T-cell (primary cell): ENCODE measurements around the gene GPR62. TPM values are rescaled to one million over a fixed set of nuclear protein-coding genes. Genes with fewer than 3 reads are reported as not detected.

Source experiments
- ATAC-seq, 4 experiments: fragments of 200-7000 bp in 3 of 4; fragments of 150-1000 bp in 1 of 4; cut with Tn5 transposase; replicated peaks in 1 of 4; 1 replicate in 3 of 4; 2 replicates in 1 of 4; pipeline ENCODE4 v1.10.0; 2021; ENCODE audit warnings: moderate library complexity in 3 of 4, mild to moderate bottlenecking in 2 of 4, moderate number of reproducible peaks in 1 of 4
- CTCF ChIA-PET, 2 donors: fragments of 300-600 bp; sonication (Branson Sonifier 250); formaldehyde crosslinking; loops; one replicate each; lab custom pipeline; 2022; ENCODE audit warnings: antibody characterized with exemption in 2 of 2; lab: Charles Lee
- POLR2A ChIA-PET, 2 donors: fragments of 300-600 bp; sonication (Branson Sonifier 250); formaldehyde crosslinking; loops; one replicate each; lab custom pipeline; 2022; ENCODE audit warnings: antibody characterized with exemption in 2 of 2; lab: Charles Lee
- DNase-seq, 35 experiments: peaks; one replicate each; pipeline versions ENCODE4 v3.0.0 to v3.0.0-alpha.2; 2013 to 2023
- H3K27ac ChIP-seq: one replicate; pipeline ENCODE4 v1.5.1; 2013; ENCODE audit warnings: low read length
- H3K27me3 ChIP-seq, 2 experiments: replicated peaks in 1 of 2; 1 replicate in 1 of 2; 2 replicates in 1 of 2; pipeline versions ENCODE4 v1.6.1 to v1.7.0; 2013; ENCODE audit warnings: low read length in 1 of 2, mixed read lengths in 1 of 2; ENCODE audit not compliant: control insufficient read depth in 2 of 2, insufficient read depth in 2 of 2; ENCODE audit errors: extremely low read depth in 1 of 2
- H3K36me3 ChIP-seq, 2 donors: 1 replicate in 1 of 2; 2 replicates in 1 of 2; pipeline versions ENCODE4 v1.6.1 to v1.7.0; 2013; ENCODE audit warnings: low read length in 1 of 2; ENCODE audit not compliant: control insufficient read depth in 2 of 2, insufficient read depth in 1 of 2; ENCODE audit errors: extremely low read depth in 1 of 2
- H3K4me1 ChIP-seq, 2 experiments: 1 replicate in 1 of 2; 2 replicates in 1 of 2; pipeline versions ENCODE4 v1.6.1 to v1.7.0; 2013; ENCODE audit warnings: low read length in 2 of 2, mixed read lengths in 1 of 2; ENCODE audit not compliant: insufficient read depth in 2 of 2, control insufficient read depth in 1 of 2; ENCODE audit errors: extremely low read depth in 1 of 2
- H3K4me3 ChIP-seq, 2 donors: 1 replicate in 1 of 2; 2 replicates in 1 of 2; pipeline versions ENCODE4 v1.5.1 to v1.7.0; 2013; ENCODE audit warnings: mild to moderate bottlenecking in 2 of 2, low read length in 1 of 2, moderate library complexity in 1 of 2; ENCODE audit not compliant: control insufficient read depth in 1 of 2; ENCODE audit errors: extremely low read depth in 1 of 2
- H3K9me3 ChIP-seq: 2 replicates; pipeline ENCODE4 v1.7.0; 2013
- H3K27ac Mint-ChIP-seq, 2 donors: one replicate each; pipeline ENCODE4 v1.8.0; 2020 to 2021; ENCODE audit warnings: mild to moderate bottlenecking in 2 of 2, mixed read lengths in 2 of 2
- H3K27me3 Mint-ChIP-seq, 2 donors: one replicate each; pipeline ENCODE4 v1.8.0; 2021 to 2022; ENCODE audit warnings: mixed read lengths in 2 of 2
- H3K36me3 Mint-ChIP-seq: one replicate; pipeline ENCODE4 v1.8.0; 2021; ENCODE audit warnings: mixed read lengths
- H3K4me1 Mint-ChIP-seq, 3 donors: one replicate each; pipeline ENCODE4 v1.8.0; 2020 to 2022; ENCODE audit warnings: mixed read lengths in 3 of 3, mild to moderate bottlenecking in 1 of 3
- H3K4me3 Mint-ChIP-seq, 3 donors: one replicate each; pipeline ENCODE4 v1.8.0; 2020 to 2022; ENCODE audit warnings: mild to moderate bottlenecking in 3 of 3, mixed read lengths in 3 of 3, moderate library complexity in 3 of 3
- H3K9me3 Mint-ChIP-seq, 3 donors: one replicate each; pipeline ENCODE4 v1.8.0; 2020 to 2022; ENCODE audit warnings: mixed read lengths in 3 of 3
- WGBS: methylation state at CpG from one replicate; pipeline ENCODE4 v1.1.5; 2013; ENCODE audit warnings: missing lambda C conversion rate; ENCODE audit not compliant: insufficient coverage; 5-methylcytosine and 5-hydroxymethylcytosine counted together
- total RNA-seq, 35 experiments: library from RNA in 6 of 35; stranded (reverse) in 6 of 35; fragments of 120-200 nt in 1 of 35; gene quantifications; one replicate each; pipeline versions ENCODE4 v1.2.1 to v1.2.4 and lab custom pipeline; 2013 to 2026

Gene GPR62
- total RNA-seq, 5 donors from 2014 or later (not counting 1 experiment from before 2014, with no cell fraction given): not detected

- Histone ChIP-seq H3K4me3 (no peak overlapping the region), H3K9me3 (no peaks in the 10 kb centered on the region), H3K4me1 (peaks cover 11 to 33% of the 10 kb centered on the region in 2 experiments), H3K36me3 (peaks cover 0 to 14% of the 10 kb centered on the region in 2 donors), H3K27me3 (peaks cover 0 to 12% of the 10 kb centered on the region in 2 experiments), H3K27ac (no peak overlapping the region)
- POLR2A ChIA-PET: no interaction called here
- no peak for DNase-seq
- peaks cover 14% of the 10 kb centered on the region for H3K36me3 Mint-ChIP-seq
- H3K27me3 Mint-ChIP-seq: no peaks in the 10 kb centered on the region
- no peak for ATAC-seq
- CTCF ChIA-PET: interaction anchor here in 1 of 2 donors (1.2 kb wide), 1 partner anchor 123 kb away, joined by 3 read pairs; no protein-coding TSS in a partner anchor
- 93% methylated on average over 6 of the region's 7 CpGs for WGBS
- peaks cover 26 to 32% (median 27%) of the 10 kb centered on the region in 3 donors for H3K4me1 Mint-ChIP-seq
- no peak overlapping the region for H3K27ac Mint-ChIP-seq
- H3K9me3 Mint-ChIP-seq: no peaks in the 10 kb centered on the region
- no peak overlapping the region for H3K4me3 Mint-ChIP-seq
These were observed 43.6 kb downstream of the GPR62 start for GRCh38 chr3:51998774-51999173.

GRCh38 chr3:51999846-52000245, 44.7 kb downstream of the GPR62 start:
- CTCF ChIA-PET: interaction anchor here in 1 of 2 donors (0.7 to 1.2 kb wide), 2 partner anchors 122 to 336 kb away, joined by 3 read pairs; no protein-coding TSS in a partner anchor
- no peak overlapping the region for H3K27ac ChIP-seq
- H3K4me1 ChIP-seq: peaks cover 5 to 23% of the 10 kb centered on the region in 2 experiments
- Mint-ChIP-seq H3K36me3 (peaks cover 4% of the 10 kb centered on the region), H3K27me3 (no peaks in the 10 kb centered on the region), H3K9me3 (no peaks in the 10 kb centered on the region), H3K27ac (no peak overlapping the region), H3K4me1 (peaks cover 15 to 24% (median 17%) of the 10 kb centered on the region in 3 donors), H3K4me3 (no peak overlapping the region)
- peaks cover 0 to 4% of the 10 kb centered on the region in 2 donors for H3K36me3 ChIP-seq
- ATAC-seq (no peak), DNase-seq (no peak)
- no peaks in the 10 kb centered on the region for H3K9me3 ChIP-seq
- H3K4me3 ChIP-seq: no peak overlapping the region
- 100% methylated on average over 1 of the region's 2 CpGs for WGBS
- H3K27me3 ChIP-seq: peaks cover 0 to 12% of the 10 kb centered on the region in 2 experiments
- POLR2A ChIA-PET: no interaction called here

GRCh38 chr3:52001443-52001974, 46.3 kb downstream of the GPR62 start:
- H3K9me3 ChIP-seq: no peaks in the 10 kb centered on the region
- 3% methylated on average over 15 of the region's 18 CpGs for WGBS
- ATAC-seq (peak; percentile 92 to 99 (median 96)), DNase-seq (peak; percentile 69 to 93 (median 83))
- Mint-ChIP-seq H3K9me3 (no peaks in the 10 kb centered on the region), H3K27ac (no peak overlapping the region), H3K36me3 (no peaks in the 10 kb centered on the region), H3K4me3 (no peak overlapping the region), H3K27me3 (no peaks in the 10 kb centered on the region), H3K4me1 (peaks cover 17 to 24% (median 19%) of the 10 kb centered on the region in 3 donors)
- peaks cover 0 to 16% of the 10 kb centered on the region in 2 experiments for H3K27me3 ChIP-seq
- no peak overlapping the region for H3K27ac ChIP-seq
- CTCF ChIA-PET: interaction anchor here (0.6 to 2.3 kb wide), 10 partner anchors 52 to 143 kb away, joined by 3 to 10 read pairs (median 4); partner anchors contain the start of gene RRP9 (in 1 of the 2)
- POLR2A ChIA-PET: no interaction called here
- no peak overlapping the region for H3K4me3 ChIP-seq
- peaks cover 2 to 26% of the 10 kb centered on the region in 2 experiments for H3K4me1 ChIP-seq
- H3K36me3 ChIP-seq: no peaks in the 10 kb centered on the region

GRCh38 chr3:52002748-52003147, 47.6 kb downstream of the GPR62 start:
- 80% methylated on average over 4 of the region's 6 CpGs for WGBS
- CTCF ChIA-PET: interaction anchor here (0.6 to 2.3 kb wide), 4 partner anchors 61 to 690 kb away, joined by 3 to 10 read pairs (median 4); partner anchors contain the start of gene RRP9 (in 1 of the 2)
- ATAC-seq (no peak), DNase-seq (no peak)
- Mint-ChIP-seq H3K36me3 (no peaks in the 10 kb centered on the region), H3K4me3 (no peak overlapping the region), H3K27ac (no peak overlapping the region), H3K9me3 (no peaks in the 10 kb centered on the region), H3K27me3 (no peaks in the 10 kb centered on the region), H3K4me1 (peaks cover 17 to 21% (median 19%) of the 10 kb centered on the region in 3 donors)
- H3K4me1 ChIP-seq: peaks cover 2 to 26% of the 10 kb centered on the region in 2 experiments
- H3K4me3 ChIP-seq: no peak overlapping the region
- no peak overlapping the region for H3K27ac ChIP-seq
- H3K36me3 ChIP-seq: no peaks in the 10 kb centered on the region
- no peaks in the 10 kb centered on the region for H3K9me3 ChIP-seq
- POLR2A ChIA-PET: no interaction called here
- H3K27me3 ChIP-seq: peaks cover 0 to 16% of the 10 kb centered on the region in 2 experiments

GRCh38 chr3:52004163-52004787, 49.1 kb downstream of the GPR62 start:
- Histone ChIP-seq H3K36me3 (no peaks in the 10 kb centered on the region), H3K9me3 (no peaks in the 10 kb centered on the region), H3K4me1 (peaks cover 2 to 26% of the 10 kb centered on the region in 2 experiments), H3K4me3 (no peak overlapping the region), H3K27me3 (peaks cover 0 to 16% of the 10 kb centered on the region in 2 experiments), H3K27ac (no peak overlapping the region)
- Mint-ChIP-seq H3K36me3 (no peaks in the 10 kb centered on the region), H3K9me3 (no peaks in the 10 kb centered on the region), H3K4me3 (no peak overlapping the region), H3K4me1 (peaks cover 17 to 21% (median 19%) of the 10 kb centered on the region in 3 donors), H3K27me3 (no peaks in the 10 kb centered on the region), H3K27ac (no peak overlapping the region)
- ChIA-PET POLR2A (interaction anchor here in 1 of 2 donors (0.6 kb wide), 1 partner anchor 399 kb away, joined by 4 read pairs; no protein-coding TSS in a partner anchor), CTCF (interaction anchor here (0.5 to 1.1 kb wide), 5 partner anchors 62 to 155 kb away, joined by 3 read pairs; no protein-coding TSS in a partner anchor)
- 55% methylated on average over 8 of the region's 16 CpGs for WGBS
- no peak for ATAC-seq
- no peak for DNase-seq

- Mint-ChIP-seq H3K4me3 (peak overlapping the region in 1 of 3 donors; percentile 37), H3K4me1 (peaks cover 17 to 21% (median 19%) of the 10 kb centered on the region in 3 donors), H3K9me3 (no peaks in the 10 kb centered on the region), H3K27ac (no peak overlapping the region), H3K36me3 (no peaks in the 10 kb centered on the region), H3K27me3 (no peaks in the 10 kb centered on the region)
- DNase-seq (no peak), ATAC-seq (no peak)
- no peak overlapping the region for H3K4me3 ChIP-seq
- 100% methylated on average over 1 of the region's 4 CpGs for WGBS
- ChIA-PET CTCF (interaction anchor here in 1 of 2 donors (1.0 to 1.1 kb wide), 2 partner anchors 118 to 138 kb away, joined by 3 read pairs; no protein-coding TSS in a partner anchor), POLR2A (interaction anchor here in 1 of 2 donors (0.6 kb wide), 1 partner anchor 400 kb away, joined by 4 read pairs; no protein-coding TSS in a partner anchor)
- no peaks in the 10 kb centered on the region for H3K9me3 ChIP-seq
- peaks cover 0 to 13% of the 10 kb centered on the region in 2 experiments for H3K27me3 ChIP-seq
- peaks cover 2 to 26% of the 10 kb centered on the region in 2 experiments for H3K4me1 ChIP-seq
- H3K36me3 ChIP-seq: no peaks in the 10 kb centered on the region
- H3K27ac ChIP-seq: no peak overlapping the region
These were observed 49.8 kb downstream of the GPR62 start for GRCh38 chr3:52004906-52005395.
